ENCODE results near the gene RNH1.
"Not testable (repeated sequence)": the region's sequence is repeated elsewhere in the genome, so short reads cannot be mapped to it uniquely, and the experiment has no call there.

RNH1 gene

GRCh38 chr11:473962-474785 is 32.9 kb downstream of the RNH1 start:
- DNase-seq, result no peak

GRCh38 chr11:473415-473814 is 33.6 kb downstream of the RNH1 start:
- DNase-seq, result no peak

GRCh38 chr11:472816-473215 is 34.2 kb downstream of the RNH1 start:
- no peak for DNase-seq

GRCh38 chr11:472272-472671 is 34.8 kb downstream of the RNH1 start:
- DNase-seq, result no peak

- no peak for DNase-seq
Measured at GRCh38 chr11:471468-472145, 35.4 kb downstream of the RNH1 start.

GRCh38 chr11:469684-470560 is 37.1 kb downstream of the RNH1 start:
- no peak for DNase-seq

GRCh38 chr11:469026-469683 is 37.9 kb downstream of the RNH1 start:
- not testable (repeated sequence) for DNase-seq

- no peak for DNase-seq
Measured at GRCh38 chr11:468493-468892, 38.5 kb downstream of the RNH1 start.

- no peak for DNase-seq
Measured at GRCh38 chr11:468036-468435, 39.0 kb downstream of the RNH1 start.

- peak; percentile 9 to 12 for DNase-seq
Measured at GRCh38 chr11:465896-466530, 41.0 kb downstream of the RNH1 start.

- no peak for DNase-seq
Measured at GRCh38 chr11:464316-464715, 42.7 kb downstream of the RNH1 start.

- DNase-seq, result no peak
Measured at GRCh38 chr11:462107-462890, 44.7 kb downstream of the RNH1 start.

- DNase-seq, result no peak
Measured at GRCh38 chr11:461626-462025, 45.4 kb downstream of the RNH1 start.

GRCh38 chr11:460331-461199 is 46.5 kb downstream of the RNH1 start:
- no peak for DNase-seq

- DNase-seq, result no peak
Measured at GRCh38 chr11:459511-460220, 47.4 kb downstream of the RNH1 start.

- no peak for DNase-seq
Measured at GRCh38 chr11:457111-457760, 49.8 kb downstream of the RNH1 start.

GRCh38 chr11:456533-456932 is 50.5 kb downstream of the RNH1 start:
- no peak for DNase-seq

GRCh38 chr11:455566-456147 is 51.4 kb downstream of the RNH1 start:
- no peak for DNase-seq
